Keratinocyte (primary cell): Measurements from ENCODE around the gene FAIM2. TPM values are rescaled to one million over a fixed set of nuclear protein-coding genes. Genes with fewer than 3 reads are reported as not detected.

ENCODE experiments used
- DNase-seq: peaks from one replicate; pipeline ENCODE4 v3.0.0-alpha.2; 2011; ENCODE audit warnings: low read depth, missing footprints, low spot score
- FAIRE-seq: peaks from 2 replicates; lab custom pipeline; 2011; peaks lifted over from hg19 to GRCh38; lab: Jason Lieb, UNC
- H2AFZ ChIP-seq: 2 replicates; pipeline ENCODE4 v1.6.0; 2012; ENCODE audit warnings: low read length, control low read depth, inconsistent platforms; ENCODE audit not compliant: control insufficient read depth
- H3K27ac ChIP-seq: 2 replicates; pipeline ENCODE4 v1.5.1; 2011; ENCODE audit warnings: low read length; ENCODE audit not compliant: control insufficient read depth, insufficient read depth
- H3K27me3 ChIP-seq: 3 replicates; pipeline ENCODE4 v1.6.0; 2011; ENCODE audit warnings: low read length; ENCODE audit not compliant: control insufficient read depth, insufficient read depth; ENCODE audit errors: extremely low read depth
- H3K36me3 ChIP-seq, 2 experiments: 2 replicates in 1 of 2; 3 replicates in 1 of 2; pipeline ENCODE4 v1.5.1; 2011; ENCODE audit warnings: low read length in 2 of 2, mild to moderate bottlenecking in 1 of 2; ENCODE audit not compliant: control insufficient read depth in 2 of 2, insufficient read depth in 2 of 2; ENCODE audit errors: extremely low read depth in 1 of 2
- H3K4me1 ChIP-seq: 3 replicates; pipeline ENCODE4 v1.5.1; 2011; ENCODE audit warnings: low read length; ENCODE audit not compliant: control insufficient read depth, insufficient read depth; ENCODE audit errors: extremely low read depth
- H3K4me2 ChIP-seq: 3 replicates; pipeline ENCODE4 v1.6.0; 2011; ENCODE audit warnings: low read depth, low read length; ENCODE audit not compliant: control insufficient read depth, insufficient read depth; ENCODE audit errors: extremely low read depth
- H3K4me3 ChIP-seq, 3 experiments: fragments of 200-600 bp in 1 of 3; sonication (generic) in 1 of 3; 2 replicates in 2 of 3; 3 replicates in 1 of 3; pipeline ENCODE4 v1.5.1; 2011 to 2016; ENCODE audit warnings: low read length in 3 of 3, mild to moderate bottlenecking in 3 of 3, control low read depth in 2 of 3, inconsistent platforms in 1 of 3, low read depth in 1 of 3, mixed read lengths in 1 of 3, mixed run types in 1 of 3, moderate library complexity in 1 of 3; ENCODE audit not compliant: control insufficient read depth in 2 of 3, insufficient read depth in 2 of 3; ENCODE audit errors: extremely low read depth in 1 of 3
- H3K79me2 ChIP-seq: 2 replicates; pipeline ENCODE4 v1.6.0; 2012; ENCODE audit warnings: low read length; ENCODE audit not compliant: control insufficient read depth, insufficient read depth
- H3K9ac ChIP-seq: 3 replicates; pipeline ENCODE4 v1.6.0; 2011; ENCODE audit warnings: low read length; ENCODE audit not compliant: control insufficient read depth, insufficient read depth; ENCODE audit errors: extremely low read depth
- H3K9me1 ChIP-seq: 3 replicates; pipeline ENCODE4 v1.6.0; 2011; ENCODE audit warnings: low read length; ENCODE audit not compliant: control insufficient read depth, insufficient read depth; ENCODE audit errors: extremely low read depth
- H3K9me3 ChIP-seq: 2 replicates; pipeline ENCODE4 v1.5.1; 2012; ENCODE audit warnings: low read depth, low read length; ENCODE audit not compliant: control insufficient read depth
- H4K20me1 ChIP-seq: 3 replicates; pipeline ENCODE4 v1.6.0; 2011; ENCODE audit warnings: low read length; ENCODE audit not compliant: control insufficient read depth, insufficient read depth; ENCODE audit errors: extremely low read depth
- EZH2 ChIP-seq: IDR thresholded peaks from one replicate; pipeline ENCODE4 v1.6.1; 2012; ENCODE audit warnings: inconsistent platforms, mild to moderate bottlenecking, low read length, moderate library complexity
- dilution Hi-C: fragments of 300-500 bp; cut with MboI; formaldehyde crosslinking; loops from one replicate; pipeline ENCODE4 v1.7.0; 2020; ENCODE audit warnings: low sequenced_read_pairs; ENCODE audit not compliant: extremely low pct_ligation_motif_present
- polyA plus RNA-seq, 5 experiments: library from polyadenylated mRNA; depleted of rRNA in 3 of 5; stranded (reverse) in 3 of 5; stranded (forward) in 1 of 5; unstranded in 1 of 5; fragments of >200 nt; gene quantifications; 1 replicate in 1 of 5; 2 replicates in 3 of 5; 3 replicates in 1 of 5; pipeline versions ENCODE4 v1.2.1 to v1.2.3, GENCODE V29; 2011 to 2012; ENCODE audit warnings: missing spikeins in 2 of 5, low read depth in 1 of 5, low replicate concordance in 1 of 5
- TF ChIP-seq, protein P1 (sequence below), 3 experiments: IDR thresholded peaks in 1 of 3; conservative IDR thresholded peaks in 1 of 3; optimal IDR thresholded peaks in 1 of 3; 2 replicates in 2 of 3; 3 replicates in 1 of 3; pipeline versions ENCODE3 to v1.5.1; 2011; ENCODE audit warnings: low read length in 3 of 3, mild to moderate bottlenecking in 3 of 3, moderate library complexity in 2 of 3, control low read depth in 1 of 3, inconsistent platforms in 1 of 3; ENCODE audit not compliant: insufficient read depth in 2 of 3; ENCODE audit errors: extremely low read depth in 1 of 3

The FAIM2 gene
- polyA plus RNA-seq, 1 donor (not counting 4 experiments of a cell fraction or from before 2014, with no cell fraction given): not detected

DNA sequence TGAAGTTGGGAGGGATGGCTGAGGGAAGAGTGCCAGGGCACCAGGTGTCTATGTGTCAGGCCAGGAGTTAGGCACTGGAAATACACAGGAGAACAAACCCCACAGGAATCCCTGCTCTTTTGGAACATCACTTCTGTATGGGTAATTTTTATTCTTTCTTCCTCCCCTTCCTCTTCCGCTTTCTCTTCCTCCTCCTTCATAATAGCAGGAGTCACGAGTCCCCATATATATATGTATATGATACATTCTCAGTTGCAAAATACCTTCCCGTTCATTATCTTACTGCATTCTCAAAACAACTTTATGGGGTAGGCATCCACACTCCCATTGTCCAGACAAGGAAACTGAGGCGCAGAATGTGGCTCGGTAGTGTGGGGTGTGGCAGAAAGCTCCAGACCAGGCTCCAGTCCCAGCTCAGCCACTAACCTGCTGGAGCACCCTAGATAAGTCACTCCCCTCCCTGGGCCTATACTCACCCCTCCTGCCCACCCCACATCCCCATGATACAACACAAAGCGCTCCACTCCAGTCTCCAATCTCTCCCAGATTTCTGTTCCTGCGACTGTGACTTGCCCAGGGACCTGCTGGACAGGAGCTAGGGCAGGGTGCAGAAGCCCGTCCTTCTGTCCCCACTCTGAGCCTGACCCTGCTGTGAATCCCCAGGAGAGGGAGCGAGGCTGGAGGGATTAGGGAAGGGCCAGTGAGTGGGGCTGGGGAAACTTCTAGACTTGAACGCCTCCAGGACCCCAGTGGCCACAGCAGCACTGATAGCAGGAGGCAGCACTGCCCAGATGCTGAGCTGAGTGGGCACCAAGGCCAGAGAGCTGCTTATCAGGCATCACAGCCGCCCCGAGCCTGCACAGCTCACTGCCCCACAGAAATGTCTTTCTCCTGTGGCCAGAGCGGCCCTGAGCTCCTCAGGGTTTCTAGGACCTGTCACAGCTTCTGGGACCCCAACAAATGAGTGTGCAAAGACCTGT, 45.5 kb upstream of the FAIM2 start:
- Histone ChIP-seq H3K9me1 (no peaks in the 10 kb centered on the region), H3K27ac (no peak overlapping the region), H3K4me2 (no peak overlapping the region), H2AFZ (no peak overlapping the region), H3K36me3 (no peaks in the 10 kb centered on the region), H3K4me3 (no peak overlapping the region), H3K9ac (no peak overlapping the region), H3K9me3 (no peaks in the 10 kb centered on the region), H3K79me2 (no peaks in the 10 kb centered on the region), H3K27me3 (peaks cover 20% of the 10 kb centered on the region), H4K20me1 (no peaks in the 10 kb centered on the region), H3K4me1 (peaks cover 4% of the 10 kb centered on the region)
- DNase-seq: no peak
- TF ChIP-seq, protein P1, sequence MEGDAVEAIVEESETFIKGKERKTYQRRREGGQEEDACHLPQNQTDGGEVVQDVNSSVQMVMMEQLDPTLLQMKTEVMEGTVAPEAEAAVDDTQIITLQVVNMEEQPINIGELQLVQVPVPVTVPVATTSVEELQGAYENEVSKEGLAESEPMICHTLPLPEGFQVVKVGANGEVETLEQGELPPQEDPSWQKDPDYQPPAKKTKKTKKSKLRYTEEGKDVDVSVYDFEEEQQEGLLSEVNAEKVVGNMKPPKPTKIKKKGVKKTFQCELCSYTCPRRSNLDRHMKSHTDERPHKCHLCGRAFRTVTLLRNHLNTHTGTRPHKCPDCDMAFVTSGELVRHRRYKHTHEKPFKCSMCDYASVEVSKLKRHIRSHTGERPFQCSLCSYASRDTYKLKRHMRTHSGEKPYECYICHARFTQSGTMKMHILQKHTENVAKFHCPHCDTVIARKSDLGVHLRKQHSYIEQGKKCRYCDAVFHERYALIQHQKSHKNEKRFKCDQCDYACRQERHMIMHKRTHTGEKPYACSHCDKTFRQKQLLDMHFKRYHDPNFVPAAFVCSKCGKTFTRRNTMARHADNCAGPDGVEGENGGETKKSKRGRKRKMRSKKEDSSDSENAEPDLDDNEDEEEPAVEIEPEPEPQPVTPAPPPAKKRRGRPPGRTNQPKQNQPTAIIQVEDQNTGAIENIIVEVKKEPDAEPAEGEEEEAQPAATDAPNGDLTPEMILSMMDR (optimal IDR thresholded peaks at IDR 0.05 in 1 of 3, IDR thresholded peaks at IDR 0.05 in 1 of 3, conservative IDR thresholded peaks at IDR 0.05 in 1 of 3; ENCODE audit: extremely low read depth in 1 of 3, insufficient read depth in 2 of 3, low read length in 3 of 3): no peak
- no peak for FAIRE-seq
- dilution Hi-C loops: no loop called here

DNA sequence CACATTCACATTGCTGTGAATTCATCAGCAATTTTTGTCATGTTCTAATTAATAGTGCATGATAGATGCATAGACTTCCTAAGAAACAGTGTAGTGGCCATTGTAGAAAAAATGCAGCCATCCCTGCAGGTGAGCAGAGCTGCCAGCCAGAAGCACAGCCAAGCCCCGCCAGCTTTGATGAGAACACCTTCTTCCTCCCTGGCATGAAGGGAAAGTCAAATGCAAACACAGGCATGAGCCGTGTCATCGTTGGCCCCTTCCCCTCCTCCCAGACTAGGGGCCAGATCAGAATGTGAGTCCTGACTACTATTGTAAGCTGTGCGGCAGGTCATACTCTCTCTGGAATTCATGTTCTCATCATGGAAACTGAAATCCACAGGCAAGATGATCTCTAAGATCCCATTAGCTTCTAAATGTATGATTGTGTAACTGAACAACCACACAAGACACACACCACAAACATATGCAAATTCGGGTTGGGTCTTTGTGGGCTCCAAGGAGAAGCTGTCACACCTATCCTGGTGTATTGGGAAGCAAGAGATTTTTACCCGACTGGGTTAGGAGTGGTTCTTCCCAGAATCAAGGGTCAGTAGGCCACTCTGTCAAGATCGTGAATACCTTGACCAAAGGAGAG, 44.0 kb upstream of the FAIM2 start:
- peaks cover 10% of the 10 kb centered on the region for H3K4me1 ChIP-seq
- dilution Hi-C loops: no loop called here

More for the DNA sequence above, 44.0 kb upstream of the FAIM2 start:
- H2AFZ ChIP-seq: no peak overlapping the region
- H3K9me3 ChIP-seq: no peaks in the 10 kb centered on the region
- H3K9ac ChIP-seq: no peak overlapping the region
- H3K27me3 ChIP-seq: peaks cover 7% of the 10 kb centered on the region
- no peak overlapping the region for H3K4me2 ChIP-seq
- H3K79me2 ChIP-seq: no peaks in the 10 kb centered on the region
- TF ChIP-seq, protein P1 (optimal IDR thresholded peaks at IDR 0.05 in 1 of 3, IDR thresholded peaks at IDR 0.05 in 1 of 3, conservative IDR thresholded peaks at IDR 0.05 in 1 of 3; ENCODE audit: extremely low read depth in 1 of 3, insufficient read depth in 2 of 3, low read length in 3 of 3): no peak
- no peak for TF ChIP-seq EZH2
- H3K9me1 ChIP-seq: no peaks in the 10 kb centered on the region
- H4K20me1 ChIP-seq: no peaks in the 10 kb centered on the region
- H3K4me3 ChIP-seq: no peak overlapping the region
- FAIRE-seq (no peak), DNase-seq (no peak)
- no peaks in the 10 kb centered on the region for H3K36me3 ChIP-seq
- no peak overlapping the region for H3K27ac ChIP-seq
